AG04450 (cell line): ENCODE data around the gene PDGFD. TPM values are rescaled to one million over a fixed set of nuclear protein-coding genes. Genes with fewer than 3 reads are reported as not detected.

Experiments
- CTCF ChIA-PET: fragments of 300-600, 350-600 bp; formaldehyde crosslinking; extraction: SDS; loops from one replicate; lab custom pipeline; 2022; ENCODE audit warnings: antibody characterized with exemption, inconsistent platforms; lab: Charles Lee
- POLR2A ChIA-PET: fragments of 350-600 bp; formaldehyde crosslinking; extraction: SDS; loops from one replicate; lab custom pipeline; 2021; ENCODE audit warnings: antibody characterized with exemption, inconsistent platforms; lab: Yijun Ruan, JAX
- DNase-seq: peaks from one replicate; pipeline ENCODE4 v3.0.0-alpha.2; 2011; ENCODE audit warnings: low read depth, low spot score
- H3K27ac ChIP-seq: one replicate; pipeline ENCODE4 v1.5.1; 2012; ENCODE audit warnings: low read depth, low read length, control low read depth
- H3K27me3 ChIP-seq: one replicate; pipeline ENCODE4 v1.6.0; 2012; ENCODE audit warnings: low read length; ENCODE audit not compliant: control insufficient read depth, insufficient read depth
- H3K4me3 ChIP-seq: 2 replicates; pipeline ENCODE4 v1.5.1; 2011; ENCODE audit warnings: mild to moderate bottlenecking, low read depth, low read length, control low read depth
- H3K9me3 ChIP-seq: 2 replicates; pipeline ENCODE4 v1.5.1; 2012; ENCODE audit warnings: low read length; ENCODE audit not compliant: control insufficient read depth, insufficient read depth
- CTCF ChIP-seq: IDR thresholded peaks from 2 replicates; pipeline ENCODE4 v1.5.1; 2011; ENCODE audit warnings: low read depth, low read length, control low read depth, inconsistent platforms
- polyA plus RNA-seq: library from polyadenylated mRNA; depleted of rRNA; stranded (reverse); fragments of >200 nt; gene quantifications from 2 replicates; pipeline ENCODE4 v1.2.3, GENCODE V29; 2011

PDGFD gene
- polyA plus RNA-seq, 1 experiment: 58.1 TPM

- no peak overlapping the region for H3K4me3 ChIP-seq
- H3K9me3 ChIP-seq: no peaks in the 10 kb centered on the region
- CTCF ChIA-PET: no interaction called here
- no peak overlapping the region for H3K27ac ChIP-seq
- POLR2A ChIA-PET: no interaction called here
- no peak for DNase-seq
- no peaks in the 10 kb centered on the region for H3K27me3 ChIP-seq
- no peak for TF ChIP-seq CTCF
These were observed 265.9 kb downstream of the PDGFD start for GRCh38 chr11:103898065-103898464.

- Histone ChIP-seq H3K9me3 (no peaks in the 10 kb centered on the region), H3K27me3 (no peaks in the 10 kb centered on the region), H3K4me3 (no peak overlapping the region), H3K27ac (no peak overlapping the region)
- no peak for DNase-seq
- POLR2A ChIA-PET: no interaction called here
- no peak for TF ChIP-seq CTCF
- CTCF ChIA-PET: no interaction called here
These were observed 266.6 kb downstream of the PDGFD start for GRCh38 chr11:103897160-103897936.

- no peak overlapping the region for H3K27ac ChIP-seq
These were observed 268.8 kb downstream of the PDGFD start for GRCh38 chr11:103895106-103895505.

GRCh38 chr11:103894673-103895072, 269.3 kb downstream of the PDGFD start:
- Histone ChIP-seq H3K27ac (no peak overlapping the region), H3K9me3 (no peaks in the 10 kb centered on the region; the same call in 1 of the 2 replicates), H3K4me3 (no peak overlapping the region), H3K27me3 (no peaks in the 10 kb centered on the region)
- DNase-seq: no peak
- ChIA-PET POLR2A (no interaction called here), CTCF (no interaction called here)
- TF ChIP-seq CTCF: no peak

More at GRCh38 chr11:103895106-103895505, 268.8 kb downstream of the PDGFD start:
- no peak for DNase-seq
- Histone ChIP-seq H3K27me3 (no peaks in the 10 kb centered on the region), H3K9me3 (no peaks in the 10 kb centered on the region; the same call in 1 of the 2 replicates), H3K4me3 (no peak overlapping the region)
- no peak for TF ChIP-seq CTCF
- POLR2A ChIA-PET: no interaction called here
- CTCF ChIA-PET: no interaction called here

GRCh38 chr11:103894034-103894433, 269.9 kb downstream of the PDGFD start:
- CTCF ChIA-PET: no interaction called here

More at GRCh38 chr11:103894034-103894433, 269.9 kb downstream of the PDGFD start:
- TF ChIP-seq CTCF: no peak
- POLR2A ChIA-PET: no interaction called here
- no peaks in the 10 kb centered on the region for H3K27me3 ChIP-seq
- DNase-seq: no peak
- no peaks in the 10 kb centered on the region; the same call in 1 of the 2 replicates for H3K9me3 ChIP-seq
- H3K4me3 ChIP-seq: no peak overlapping the region
- no peak overlapping the region for H3K27ac ChIP-seq
